HG03066 (cell line): ENCODE measurements around the gene MYBPC2.

Source experiments
- ATAC-seq: cut with Tn5 transposase; IDR thresholded peaks from one replicate; pipeline ENCODE4 v1.9.1; 2021; ENCODE audit warnings: low read depth; ENCODE audit not compliant: unreplicated experiment

MYBPC2 gene

DNA sequence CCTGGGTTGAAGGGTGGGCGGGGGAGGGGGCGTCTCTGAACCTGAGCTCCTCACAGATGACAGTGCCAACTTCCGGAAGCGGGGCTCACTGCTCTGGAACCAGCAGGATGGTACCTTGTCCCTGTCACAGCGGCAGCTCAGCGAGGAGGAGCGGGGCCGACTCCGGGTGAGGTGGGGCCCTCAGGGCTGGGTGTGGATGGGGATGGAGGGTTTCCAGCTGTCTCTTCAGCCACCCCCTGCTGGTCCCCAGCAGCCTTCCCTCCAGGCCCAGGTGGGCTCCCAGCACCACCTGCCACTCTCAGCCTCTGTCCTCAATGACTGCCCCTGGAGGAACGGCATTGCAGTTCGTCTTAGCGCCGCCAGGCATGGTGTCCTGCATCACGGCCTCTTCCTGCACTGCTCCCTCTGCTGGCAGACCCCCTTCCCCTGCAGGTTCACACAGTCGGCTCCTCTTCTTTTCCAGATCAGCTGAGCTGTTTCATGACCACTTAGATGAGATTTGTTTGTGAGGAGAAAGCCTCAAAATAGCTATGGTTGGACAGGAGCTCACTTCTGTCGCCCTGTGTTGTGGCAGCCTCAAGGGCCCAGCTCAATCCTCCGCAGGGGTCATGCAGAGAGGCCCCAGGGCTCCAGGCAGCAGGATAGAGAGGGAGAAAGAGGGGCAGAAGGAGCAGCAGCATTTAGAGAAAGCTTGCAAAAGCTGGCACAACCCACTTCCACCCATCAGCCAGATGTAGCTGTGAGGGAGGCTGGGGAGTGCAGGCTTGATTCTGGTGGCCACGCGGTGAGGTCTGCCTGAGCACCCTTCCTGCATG lies 46.4 kb downstream of the MYBPC2 start:
- ATAC-seq, result no peak

DNA sequence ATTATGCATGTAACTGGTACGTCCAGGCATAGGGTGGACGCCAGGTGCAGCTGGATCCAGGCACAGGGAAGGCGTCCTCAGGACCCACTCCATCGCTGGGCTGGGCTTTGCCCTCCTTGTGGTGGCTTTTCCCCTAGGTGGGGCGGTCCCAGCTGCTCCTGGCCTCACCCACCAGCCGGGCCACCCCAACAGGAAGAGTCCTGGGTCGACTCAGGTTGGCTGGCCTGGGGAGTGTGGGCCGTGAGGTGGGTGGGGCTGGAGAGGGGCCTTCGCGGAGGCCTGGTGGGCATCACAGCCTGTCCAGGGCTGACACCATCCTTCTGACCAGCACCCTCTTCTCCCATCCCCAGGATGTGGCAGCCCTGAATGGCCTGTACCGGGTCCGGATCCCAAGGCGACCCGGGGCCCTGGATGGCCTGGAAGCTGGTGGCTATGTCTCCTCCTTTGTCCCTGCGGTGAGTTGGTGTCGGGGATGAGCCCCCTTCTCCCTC lies 47.1 kb downstream of the MYBPC2 start:
- ATAC-seq, result no peak

- ATAC-seq, result no peak
Measured at GRCh38 chr19:50480281-50481111, 47.8 kb downstream of the MYBPC2 start.

DNA sequence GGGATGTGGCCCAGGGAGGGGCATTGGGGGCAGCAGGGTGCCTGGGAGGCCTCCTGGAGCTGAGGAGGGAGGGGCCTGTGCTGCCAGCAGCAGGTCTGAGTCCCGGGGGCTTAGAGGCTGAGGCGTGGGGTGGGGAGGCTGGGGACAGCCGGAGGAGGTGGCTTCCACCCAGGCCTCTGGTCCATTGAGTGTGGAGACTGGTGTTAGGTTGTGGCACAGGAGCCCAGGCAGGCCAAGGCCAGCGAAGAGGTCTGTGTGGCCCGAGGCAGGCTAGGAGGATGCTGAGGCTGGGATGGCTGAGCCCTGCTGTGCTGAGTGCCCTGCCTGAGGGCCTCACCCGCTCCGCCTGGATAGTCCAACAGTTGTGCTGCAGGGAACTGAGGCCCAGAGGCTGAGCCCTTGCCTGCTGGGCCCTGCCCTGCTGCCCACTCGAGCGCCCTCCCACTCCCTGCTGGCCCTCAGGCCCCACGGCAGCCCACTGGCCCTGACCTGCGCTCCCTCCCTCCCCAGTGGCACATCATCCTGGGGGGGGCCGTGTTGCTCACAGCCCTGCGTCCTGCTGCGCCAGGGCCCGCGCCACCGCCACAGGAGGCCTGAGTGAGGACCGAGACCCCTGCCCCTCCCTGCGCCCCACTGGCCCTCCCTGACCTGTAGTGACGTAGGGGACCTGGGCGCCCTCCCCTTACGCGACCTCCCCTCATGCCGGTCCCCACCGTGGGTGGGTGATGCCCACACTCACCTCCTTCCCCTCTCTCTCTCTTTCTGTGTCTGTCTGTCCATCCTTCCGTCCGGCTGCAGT lies 48.9 kb downstream of the MYBPC2 start:
- ATAC-seq, result no peak

GRCh38 chr19:50482271-50482855 lies 49.7 kb downstream of the MYBPC2 start:
- no peak for ATAC-seq

DNA sequence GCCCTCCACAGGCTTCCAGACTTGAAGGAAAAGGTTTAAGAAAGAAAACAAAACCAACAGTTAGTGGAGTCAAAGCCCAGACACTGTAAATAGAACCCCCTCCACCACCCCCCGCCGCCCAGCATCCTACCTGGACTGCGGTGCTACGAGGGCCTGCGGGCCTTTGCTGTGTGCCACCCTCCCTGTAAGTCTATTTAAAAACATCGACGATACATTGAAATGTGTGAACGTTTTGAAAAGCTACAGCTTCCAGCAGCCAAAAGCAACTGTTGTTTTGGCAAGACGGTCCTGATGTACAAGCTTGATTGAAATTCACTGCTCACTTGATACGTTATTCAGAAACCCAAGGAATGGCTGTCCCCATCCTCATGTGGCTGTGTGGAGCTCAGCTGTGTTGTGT lies 50.2 kb downstream of the MYBPC2 start:
- no peak for ATAC-seq

DNA sequence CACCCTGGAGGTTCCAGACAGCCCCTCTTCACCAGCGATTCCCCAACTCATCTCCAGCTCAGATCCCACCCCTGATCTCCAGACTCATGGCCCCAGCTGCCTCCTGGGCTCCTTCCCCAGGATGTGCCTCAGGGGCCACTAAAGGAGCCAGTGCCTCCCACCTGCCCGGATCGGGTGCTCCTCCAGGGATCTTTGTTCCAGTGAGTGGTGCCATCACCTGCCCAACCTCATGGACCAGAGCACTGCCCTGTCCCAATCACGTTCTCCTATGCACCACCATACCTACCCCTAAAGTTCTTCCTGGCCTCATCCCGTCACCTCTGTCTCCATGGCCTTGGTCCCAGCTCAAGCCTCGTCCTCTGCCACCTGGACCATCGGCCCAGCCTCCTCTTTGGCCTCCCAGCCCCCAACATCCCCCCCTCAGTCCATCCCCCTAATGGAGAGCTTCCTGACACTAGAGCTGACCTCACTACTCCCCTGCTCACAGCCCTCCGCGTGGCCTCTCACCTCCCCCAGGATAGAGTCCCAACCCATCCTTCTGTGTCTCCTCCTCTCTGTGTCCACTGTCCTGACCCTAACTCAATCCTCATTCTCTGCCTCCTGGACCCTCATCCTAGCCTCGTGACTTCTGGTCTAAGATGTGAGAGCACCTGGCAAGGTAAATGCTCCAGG lies 52.7 kb downstream of the MYBPC2 start:
- ATAC-seq, result no peak

DNA sequence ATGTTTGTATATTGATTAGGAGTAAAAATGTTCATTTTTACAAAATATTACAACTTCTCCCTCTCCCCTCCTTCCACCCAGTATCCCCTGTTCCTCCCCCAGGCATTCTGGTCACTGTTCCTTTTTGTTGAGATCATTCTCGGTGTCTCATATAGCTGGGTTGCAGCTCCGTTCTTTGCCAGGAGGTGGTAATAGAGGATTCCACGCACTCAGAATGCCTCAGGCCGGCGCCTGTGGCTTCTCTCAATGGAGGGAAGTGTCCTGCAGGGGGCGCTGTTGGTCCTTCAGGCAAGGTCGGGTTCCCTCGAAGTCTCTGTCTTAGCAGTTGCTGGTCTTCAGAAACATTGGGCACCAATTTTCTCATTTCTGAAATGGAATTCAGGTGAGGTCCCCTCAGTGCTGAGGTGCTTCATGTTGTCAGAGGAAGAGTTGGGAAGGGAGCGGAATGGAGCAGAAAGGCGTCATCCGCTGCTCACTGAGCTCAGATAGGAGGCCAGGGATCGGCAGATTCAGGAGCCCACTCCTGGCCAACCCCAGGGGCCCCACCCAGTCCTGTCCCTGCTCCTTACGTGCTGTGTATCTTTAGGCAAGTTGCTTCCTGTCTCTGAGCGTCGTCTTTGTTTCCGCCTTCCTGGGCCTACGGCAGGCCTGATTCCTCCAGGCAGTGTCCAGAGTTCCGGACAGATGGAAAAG lies 54.3 kb downstream of the MYBPC2 start:
- no peak for ATAC-seq

- no peak for ATAC-seq
Measured at GRCh38 chr19:50488389-50489194, 55.9 kb downstream of the MYBPC2 start.

DNA sequence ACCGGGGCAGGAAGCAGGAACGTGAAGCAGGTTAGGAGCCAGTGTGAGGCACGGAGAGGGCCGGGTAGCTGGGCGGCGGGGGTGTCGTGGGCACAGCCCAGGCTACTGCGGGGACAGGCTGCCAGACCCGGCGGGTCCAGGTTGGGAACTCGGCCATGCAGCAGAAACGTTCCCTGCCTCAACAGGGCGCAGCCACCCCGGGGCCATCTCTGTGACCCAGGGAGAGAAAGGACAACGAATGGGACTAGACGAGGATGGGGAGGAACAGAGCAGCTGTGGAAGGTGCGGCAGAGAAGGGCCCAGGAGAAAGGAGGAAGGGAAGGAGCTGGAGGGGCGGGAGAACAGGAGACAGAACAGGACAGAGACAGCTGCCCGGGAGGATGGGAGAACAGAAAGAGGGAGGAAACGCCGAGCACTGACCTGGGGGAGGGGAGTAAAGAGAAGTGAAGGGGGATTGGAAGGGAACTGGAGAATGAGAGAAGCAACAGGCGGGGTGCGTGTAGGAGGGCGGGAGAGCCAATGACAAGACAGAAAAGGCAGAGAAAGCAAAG lies 56.8 kb downstream of the MYBPC2 start:
- no peak for ATAC-seq

DNA sequence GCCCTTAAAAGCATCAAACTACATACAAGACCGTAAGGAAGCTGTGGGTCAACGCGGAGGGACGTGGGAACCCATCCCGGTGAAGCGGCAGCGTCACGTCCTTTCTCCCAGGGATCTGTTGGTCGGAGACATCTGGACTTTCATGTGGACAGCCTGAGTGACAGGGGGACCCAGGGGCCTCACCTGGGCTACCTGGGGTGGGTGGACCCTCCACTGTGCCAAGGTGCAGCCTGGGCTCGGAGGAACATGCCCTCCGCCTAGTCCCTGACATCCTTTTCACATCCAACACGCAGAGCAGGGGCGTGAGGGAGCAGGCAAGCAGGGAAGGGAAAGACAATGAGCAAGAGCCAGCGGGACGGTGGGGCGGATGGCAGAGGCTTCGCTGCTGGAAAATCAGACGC lies 57.7 kb downstream of the MYBPC2 start:
- no peak for ATAC-seq

GRCh38 chr19:50490991-50491472 lies 58.3 kb downstream of the MYBPC2 start:
- ATAC-seq, result no peak

GRCh38 chr19:50492303-50493052 lies 59.8 kb downstream of the MYBPC2 start:
- no peak for ATAC-seq

DNA sequence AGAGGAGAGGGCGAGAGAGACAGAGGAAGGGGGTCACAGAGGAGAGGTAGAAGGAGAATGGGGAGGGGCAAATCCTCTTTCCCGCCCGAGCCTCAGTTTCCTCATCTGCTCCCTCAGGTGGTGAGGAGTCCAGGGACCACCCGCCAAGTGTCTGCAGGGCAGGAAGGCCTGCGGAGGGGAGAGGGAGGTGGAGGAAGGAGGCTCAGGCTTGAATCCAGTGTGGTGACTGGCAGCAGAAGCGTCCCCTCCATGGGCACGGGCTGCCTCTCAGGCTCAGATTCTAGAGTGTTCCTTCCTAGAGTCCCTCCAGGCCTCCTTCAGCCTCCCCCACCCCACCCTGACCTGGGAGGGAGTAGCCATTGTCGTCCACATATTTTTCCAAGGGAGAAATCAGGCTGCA lies 60.5 kb downstream of the MYBPC2 start:
- no peak for ATAC-seq

GRCh38 chr19:50494186-50495019 lies 61.7 kb downstream of the MYBPC2 start:
- no peak for ATAC-seq

GRCh38 chr19:50495020-50495531 lies 62.4 kb downstream of the MYBPC2 start:
- ATAC-seq, result no peak
